Activated CD4-positive, alpha-beta T cell treated with anti-CD3 and anti-CD28 coated beads, Interleukin-2, amount 50 U/mL, for 4 hours (primary cell): ENCODE data around the gene PHF21B.
"Not testable (repeated sequence)": the region's sequence is repeated elsewhere in the genome, so short reads cannot be mapped to it uniquely, and the experiment has no call there.

Experiments used
- DNase-seq, 2 experiments: peaks; one replicate each; pipeline ENCODE4 v3.0.0-alpha.2; 2020

PHF21B gene

DNA sequence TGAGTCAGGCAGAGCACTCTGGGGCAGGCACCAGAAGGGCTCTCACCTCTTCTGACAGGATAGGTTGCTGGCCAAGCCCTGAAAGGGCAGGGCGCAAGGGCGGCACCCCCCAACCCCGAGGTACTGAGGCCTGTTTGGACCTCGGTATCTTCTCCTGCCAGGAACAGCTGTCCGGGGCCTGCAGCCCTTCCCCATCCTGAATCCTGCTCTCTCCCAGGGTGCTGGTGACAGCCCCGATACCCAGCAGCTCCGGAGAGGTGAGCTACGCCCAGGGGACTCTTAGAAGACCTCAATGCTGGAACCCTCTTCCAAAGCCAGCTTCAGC, 79.1 kb downstream of the PHF21B start:
- no peak for DNase-seq

DNA sequence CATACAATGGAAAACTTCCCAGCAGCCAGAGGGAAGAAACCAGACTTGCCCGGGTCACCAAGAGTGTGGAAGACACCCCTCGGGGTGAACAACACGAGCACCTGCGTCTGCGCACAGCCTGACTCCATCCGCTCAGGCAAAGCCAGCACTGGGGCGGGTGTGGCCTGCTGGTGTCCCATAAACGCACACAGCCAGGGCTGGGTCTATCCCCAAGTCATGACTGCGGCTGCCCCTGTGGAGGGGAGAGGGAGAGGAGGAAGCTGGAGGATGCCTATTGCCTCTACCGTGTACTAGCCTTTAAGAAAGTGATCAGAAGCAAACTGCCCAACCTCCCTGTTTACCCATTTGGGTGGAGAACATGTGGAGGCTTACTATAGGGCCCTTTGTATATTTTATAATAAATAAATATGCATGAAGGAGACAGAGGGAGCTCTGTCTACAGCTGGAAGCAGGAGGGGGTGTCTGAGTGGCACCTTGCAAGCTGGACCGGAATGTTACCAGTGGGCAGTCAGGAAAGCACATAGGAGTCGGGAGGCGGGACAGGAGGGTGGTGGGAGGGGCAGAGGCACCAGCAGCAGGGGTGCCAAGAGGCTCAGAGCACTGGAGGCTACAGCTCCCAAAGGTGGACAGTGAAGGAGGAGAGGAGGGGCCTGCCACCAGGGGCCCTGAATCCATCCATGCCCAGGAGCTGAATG, 79.6 kb downstream of the PHF21B start:
- DNase-seq = no peak

DNA sequence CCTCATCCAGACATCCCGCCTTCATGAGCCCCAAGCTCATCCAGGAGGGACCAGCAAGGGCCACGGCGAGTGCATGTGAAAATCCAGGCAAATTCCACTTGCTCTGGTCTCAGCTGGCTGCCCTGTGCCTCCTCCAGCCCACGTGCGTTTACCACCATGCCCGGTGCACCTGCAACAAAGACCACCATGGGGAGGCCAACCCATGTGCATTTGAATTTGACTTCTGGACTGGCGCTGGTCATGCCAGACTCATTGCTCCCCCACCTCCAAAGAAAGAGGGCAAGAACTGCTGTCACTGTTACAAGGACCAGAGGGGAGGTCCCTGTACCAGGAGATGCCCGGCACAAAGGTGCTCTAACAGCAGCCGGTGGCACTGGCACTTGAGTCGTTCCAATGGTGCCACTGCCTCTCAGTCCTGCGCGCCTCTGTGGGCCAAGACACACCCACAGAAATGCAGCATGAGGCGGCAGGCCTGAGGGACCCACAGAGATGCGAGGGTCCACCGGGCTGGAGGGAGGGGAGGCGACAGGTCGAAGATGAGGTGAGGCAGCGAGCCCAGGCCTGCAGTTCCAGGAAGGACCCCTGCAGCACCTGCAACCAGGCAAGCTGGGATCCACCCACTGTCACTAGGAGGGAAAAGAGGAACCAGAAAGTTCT, 80.3 kb downstream of the PHF21B start:
- DNase-seq = no peak

DNA sequence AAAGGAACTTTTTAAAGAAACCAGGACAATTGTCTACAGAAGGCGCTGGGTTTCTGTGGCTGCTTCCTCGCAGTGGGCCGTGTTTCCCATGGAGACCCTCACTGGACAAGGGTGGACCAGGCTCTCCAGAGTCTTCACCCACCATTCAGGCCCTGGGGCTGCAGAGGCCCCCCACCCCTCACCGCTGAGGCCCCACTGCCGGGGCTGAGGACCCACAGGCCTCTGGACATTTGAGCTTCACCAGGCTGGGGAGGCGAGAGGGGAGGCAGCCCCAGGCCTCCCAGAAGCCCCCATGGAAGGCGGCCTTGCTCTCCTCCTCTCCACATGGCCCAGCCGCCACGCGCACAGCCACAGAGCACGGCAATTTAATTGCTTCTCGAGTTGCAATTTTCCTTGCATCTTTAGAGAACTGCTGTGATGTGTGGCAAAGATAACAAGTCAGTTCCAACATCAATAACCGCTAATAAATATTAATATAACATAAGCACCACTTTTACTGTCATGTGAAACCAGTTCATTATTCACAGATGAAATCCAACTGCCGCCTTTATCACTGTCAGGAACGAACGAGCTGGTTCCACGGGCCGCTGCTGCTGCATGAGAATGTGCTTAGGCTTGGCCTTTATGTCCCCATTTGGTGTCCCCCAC, 81.0 kb downstream of the PHF21B start:
- no peak for DNase-seq

DNA sequence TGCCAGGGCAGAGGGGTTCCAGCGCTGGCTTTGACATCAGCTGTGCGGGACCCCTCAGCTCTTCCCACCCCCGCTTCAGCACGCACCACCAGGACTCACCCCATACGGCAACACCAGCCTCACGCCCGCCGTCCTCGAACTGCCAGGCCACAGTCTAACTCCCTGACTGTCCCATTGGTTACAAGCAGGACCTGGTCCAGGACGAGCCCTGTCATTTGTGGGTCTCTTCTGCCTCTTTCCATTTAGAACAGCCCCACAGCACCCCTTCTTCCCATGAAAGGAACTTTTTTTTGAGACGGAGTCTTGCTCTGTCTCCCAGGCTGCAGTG, 81.7 kb downstream of the PHF21B start:
- no peak for DNase-seq

DNA sequence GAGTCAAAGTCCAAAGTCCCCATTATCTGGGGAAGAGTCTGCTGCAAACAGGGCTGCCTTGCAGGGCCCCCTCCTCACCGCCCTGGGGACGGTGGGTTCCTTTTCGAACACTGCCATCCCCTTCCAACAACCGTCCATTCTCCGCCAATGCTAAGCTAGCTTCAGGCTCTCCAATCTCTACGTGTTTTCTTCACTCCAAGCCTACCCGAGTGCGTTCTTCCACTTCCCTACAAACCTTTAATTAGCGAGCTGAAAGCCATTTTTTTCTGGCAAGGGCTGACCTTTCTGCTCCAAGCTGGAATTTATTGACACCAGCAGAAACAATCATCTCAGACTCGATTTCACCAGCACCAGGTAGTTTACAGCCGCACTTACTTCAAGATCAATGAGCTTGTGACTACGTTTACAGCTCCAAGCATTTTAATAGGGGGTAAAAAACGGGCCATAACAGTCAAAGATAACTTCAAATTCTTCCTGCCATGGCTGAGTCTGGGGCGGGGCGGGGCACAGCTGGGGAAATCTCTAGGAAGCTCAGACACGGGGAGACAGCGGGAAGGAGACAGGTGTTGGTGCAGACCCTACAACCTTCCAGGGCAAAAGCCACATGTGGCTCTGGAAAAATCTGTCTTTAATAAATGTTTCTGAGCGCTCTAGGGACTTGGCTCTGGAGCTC, 82.2 kb downstream of the PHF21B start:
- no peak for DNase-seq

DNA sequence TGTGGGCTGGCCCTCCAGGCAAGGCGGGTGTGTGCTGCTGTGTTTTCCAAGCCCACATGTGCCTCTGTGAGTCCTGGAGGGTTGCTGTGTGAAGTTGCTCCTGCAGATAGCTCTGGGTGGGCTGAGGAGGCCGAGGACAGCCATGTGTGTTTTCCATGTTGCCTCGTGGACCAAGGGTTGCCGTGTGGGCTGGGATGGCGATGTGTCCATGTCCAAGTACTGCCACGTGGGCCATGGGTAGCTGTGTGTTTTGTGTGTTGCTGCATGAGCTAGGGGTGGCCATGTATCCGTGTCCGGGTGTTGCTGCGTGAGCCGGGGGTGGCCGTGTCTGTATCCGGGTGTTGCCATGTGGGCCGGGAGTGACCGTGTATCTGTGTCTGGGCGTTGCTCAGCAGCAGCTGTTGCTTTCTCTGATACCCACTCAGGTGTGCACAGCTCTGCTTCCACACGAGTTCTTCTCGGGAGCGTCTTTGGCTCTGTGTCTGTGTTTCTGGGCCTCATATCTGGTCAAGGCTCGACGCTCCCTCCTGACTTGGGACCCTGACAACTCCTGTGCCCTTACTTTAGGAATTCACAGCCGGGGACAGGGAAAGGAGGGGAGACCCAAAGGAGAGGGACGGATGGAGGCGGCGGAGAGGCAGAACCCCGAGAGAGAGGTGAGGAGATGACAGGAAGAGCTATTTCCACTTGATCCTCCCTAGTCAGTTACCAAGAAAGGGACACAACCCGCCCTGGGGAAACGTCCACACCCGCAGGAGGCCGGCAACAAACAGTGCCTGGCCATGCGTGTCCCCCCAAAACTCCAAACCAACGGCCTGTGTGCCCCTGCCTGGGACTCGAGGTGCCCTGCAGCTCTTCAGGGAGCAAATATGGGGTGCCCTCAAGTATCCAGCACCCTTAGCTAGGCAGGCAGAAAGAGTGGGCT, 83.1 kb downstream of the PHF21B start:
- DNase-seq = no peak

DNA sequence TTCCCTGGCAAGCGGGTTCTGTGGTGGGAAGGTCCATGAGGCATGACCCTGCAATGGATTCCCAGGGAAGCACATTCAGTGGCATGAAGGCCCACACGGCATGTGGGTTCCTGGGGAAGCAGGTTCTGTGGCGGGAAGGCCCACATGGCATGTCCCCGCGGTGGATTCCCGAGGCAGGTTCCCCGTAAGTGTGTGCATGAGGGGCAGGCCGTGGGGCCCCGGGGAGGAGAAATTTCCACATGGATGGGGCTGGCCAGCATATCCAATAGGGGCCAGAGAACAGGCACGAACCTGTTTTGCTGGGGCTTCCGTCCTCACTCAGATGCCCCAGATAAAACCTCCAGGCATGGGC, 83.7 kb downstream of the PHF21B start:
- DNase-seq = no peak

DNA sequence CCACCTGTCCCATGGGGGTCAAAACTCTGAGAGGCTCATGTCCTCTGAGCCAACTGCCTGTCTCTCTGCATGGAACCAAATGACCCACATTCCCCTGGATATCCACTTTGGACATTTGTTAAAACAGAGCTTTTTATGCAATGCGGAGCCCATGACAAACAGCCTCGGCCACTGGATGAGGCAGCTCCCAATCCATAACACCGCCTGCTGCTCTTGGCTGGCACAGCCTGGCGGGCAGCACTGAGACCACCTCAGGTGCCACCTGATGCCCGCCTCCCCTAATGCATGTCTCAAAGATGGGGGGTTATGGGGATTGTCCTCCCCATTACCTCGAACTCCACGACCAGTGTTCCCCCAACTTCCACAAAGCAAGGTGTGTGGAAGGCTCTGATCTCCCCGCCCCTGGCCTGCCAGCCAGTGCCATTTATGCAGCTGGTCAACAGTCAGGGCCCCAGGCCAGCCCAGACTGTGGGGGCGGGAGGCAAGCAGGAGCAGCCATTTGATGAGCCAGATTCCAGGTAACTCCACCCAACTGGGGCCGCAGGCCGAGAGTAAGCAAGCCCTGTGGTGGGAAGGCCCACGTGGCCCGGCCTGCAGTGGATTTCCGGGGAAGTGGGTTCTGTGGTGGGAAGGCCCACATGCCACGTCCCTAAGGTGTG, 84.2 kb downstream of the PHF21B start:
- DNase-seq = no peak

DNA sequence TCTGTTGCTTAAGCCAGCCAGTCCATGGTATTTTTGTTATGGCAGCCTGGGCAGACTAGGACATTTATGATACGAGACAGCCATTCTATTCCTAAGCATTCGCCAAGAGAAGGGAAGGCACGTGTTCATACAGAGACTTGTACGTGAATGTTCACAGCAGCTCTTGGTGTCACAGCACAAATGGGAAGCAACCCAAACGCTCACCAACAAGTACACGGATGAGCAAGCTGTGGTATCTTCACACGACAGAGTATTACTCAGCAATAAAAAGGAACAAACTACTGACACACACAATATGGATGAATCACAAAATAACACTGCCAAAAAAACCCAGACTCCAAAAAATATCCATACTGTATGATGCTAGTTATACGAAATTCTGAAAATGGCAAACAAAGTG, 85.1 kb downstream of the PHF21B start:
- no peak for DNase-seq

DNA sequence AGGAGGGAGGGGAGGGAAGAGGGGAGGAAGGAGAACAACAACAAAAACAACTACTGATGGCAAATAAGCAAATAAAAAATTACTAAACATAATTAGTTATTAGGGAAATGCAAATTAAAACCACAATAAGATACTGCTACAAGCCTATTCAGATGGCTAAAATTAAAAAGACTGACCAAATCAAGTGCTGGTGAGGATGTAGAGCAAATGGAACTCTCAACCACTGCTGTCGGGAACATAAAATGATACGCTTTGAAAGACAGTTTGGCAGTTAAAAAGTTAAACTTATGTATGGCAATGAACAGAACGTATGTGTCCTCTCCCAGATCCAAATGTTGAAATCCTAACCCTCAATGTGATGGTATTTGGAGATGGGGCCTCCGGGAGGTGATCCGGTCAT, 85.7 kb downstream of the PHF21B start:
- DNase-seq = no peak

DNA sequence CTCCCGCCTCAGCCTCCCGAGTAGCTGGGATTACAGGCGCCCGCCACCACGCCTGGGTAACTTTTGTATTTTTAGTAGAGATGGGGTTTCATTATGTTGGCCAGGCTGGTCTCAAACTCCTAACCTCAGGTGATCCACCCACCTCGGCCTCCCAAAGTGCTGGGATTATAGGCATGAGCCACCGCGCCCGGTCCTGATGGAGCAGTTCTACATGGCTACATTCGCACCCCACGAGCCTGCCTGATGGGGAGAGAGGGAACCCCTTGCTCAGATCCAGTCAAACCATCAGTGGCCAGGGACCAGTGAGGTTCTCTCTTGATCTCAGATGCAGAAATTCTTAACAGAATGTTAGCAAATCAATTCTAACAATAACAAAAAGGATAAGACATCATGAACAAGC, 88.0 kb downstream of the PHF21B start:
- not testable (repeated sequence) for DNase-seq

DNA sequence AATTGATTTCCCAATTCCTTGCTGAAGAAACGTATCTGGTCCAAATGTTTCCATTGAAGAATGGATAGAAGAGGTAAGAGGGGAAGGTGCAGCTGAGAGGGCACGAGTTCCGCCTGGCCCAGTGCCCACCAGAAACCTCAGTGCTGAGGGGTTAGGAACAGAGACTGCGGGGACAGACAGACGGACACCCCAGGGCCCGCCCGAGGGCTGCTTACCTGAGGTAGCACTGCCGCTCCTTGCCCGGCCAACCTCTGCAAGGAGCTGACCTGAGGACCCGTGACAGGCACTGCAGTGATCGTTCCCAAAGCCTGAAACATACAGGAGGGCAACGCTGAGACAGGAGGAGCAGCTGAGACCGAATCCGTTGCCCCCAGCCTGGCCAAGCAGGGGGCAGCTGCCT, 89.6 kb downstream of the PHF21B start:
- DNase-seq = no peak

DNA sequence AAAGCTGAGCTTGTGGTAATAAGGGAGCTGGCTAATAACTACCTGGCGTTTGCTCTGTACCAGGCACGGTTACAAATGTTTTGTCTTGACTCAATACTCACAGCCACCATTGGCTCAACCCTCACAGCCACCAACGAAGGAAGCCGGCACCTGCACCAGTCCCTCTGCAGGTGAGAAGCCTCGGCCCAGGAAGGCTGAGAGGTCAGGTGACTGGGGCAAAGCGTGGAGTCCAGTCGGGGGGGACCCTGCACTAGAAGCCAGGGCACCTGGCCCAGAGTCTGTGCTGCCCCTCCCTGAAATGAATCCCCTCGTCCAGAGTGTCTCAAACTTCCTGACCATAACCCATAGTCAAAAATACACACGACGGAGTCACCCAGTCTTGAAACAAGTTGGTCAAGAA, 90.1 kb downstream of the PHF21B start:
- no peak for DNase-seq

DNA sequence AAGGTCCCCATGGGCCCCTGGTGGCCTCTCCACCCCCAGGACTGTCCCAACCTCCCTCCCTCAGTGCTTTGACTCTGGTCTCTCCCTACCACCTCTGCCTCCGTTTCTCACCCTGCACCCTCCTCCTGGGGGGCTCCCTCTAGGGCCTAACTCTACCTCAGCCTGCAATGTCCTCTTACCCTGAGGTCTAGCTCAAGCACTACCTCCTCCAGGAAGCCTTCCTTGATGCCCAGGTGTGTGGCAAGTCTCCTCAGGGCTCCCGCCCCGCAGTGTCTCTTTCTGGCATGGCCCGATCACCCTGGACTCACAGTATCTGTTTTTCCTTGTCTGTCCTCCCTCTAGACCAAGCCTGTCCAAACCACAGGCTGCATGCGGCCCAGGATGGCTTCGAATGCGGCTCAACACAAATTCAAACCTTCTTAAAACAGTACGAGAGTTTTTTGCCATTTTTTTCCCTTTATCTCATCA, 90.8 kb downstream of the PHF21B start:
- no peak for DNase-seq

DNA sequence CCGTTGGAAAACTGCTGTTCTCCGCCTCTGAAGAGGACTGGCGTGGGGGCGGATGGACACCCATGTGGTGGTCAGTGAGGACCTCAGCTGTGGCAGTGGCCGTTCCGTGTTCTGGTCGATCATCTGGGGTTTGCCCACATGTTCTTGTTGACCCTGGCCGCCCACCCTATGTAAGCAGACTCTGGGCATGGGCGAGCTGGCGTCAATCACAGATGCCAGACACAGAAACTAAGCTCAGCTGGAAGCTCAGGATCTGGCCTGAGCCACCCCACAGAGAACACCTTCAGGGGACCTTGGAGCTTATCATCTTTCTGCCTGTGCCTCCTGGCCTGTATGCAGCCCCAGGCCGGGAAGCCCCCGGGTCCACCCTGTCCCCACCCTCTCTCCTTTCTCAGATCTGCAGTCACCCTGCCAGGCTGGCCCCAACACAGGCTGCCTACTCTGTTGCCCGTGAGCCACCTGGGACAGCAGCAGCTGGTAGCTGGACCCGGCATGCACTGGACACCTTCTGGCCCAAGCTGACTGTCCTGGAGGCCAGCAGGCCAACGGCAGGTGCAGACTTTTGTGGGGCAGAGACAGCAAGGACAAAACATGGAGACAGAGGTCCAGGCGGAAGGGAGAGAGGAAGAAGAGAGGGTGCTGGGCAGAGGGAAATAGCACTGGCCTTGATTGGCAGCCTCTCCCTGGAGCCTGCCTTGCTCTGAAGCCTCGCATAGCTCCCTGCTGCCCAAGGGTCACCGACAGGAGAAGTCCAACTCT, 91.5 kb downstream of the PHF21B start:
- DNase-seq = no peak

DNA sequence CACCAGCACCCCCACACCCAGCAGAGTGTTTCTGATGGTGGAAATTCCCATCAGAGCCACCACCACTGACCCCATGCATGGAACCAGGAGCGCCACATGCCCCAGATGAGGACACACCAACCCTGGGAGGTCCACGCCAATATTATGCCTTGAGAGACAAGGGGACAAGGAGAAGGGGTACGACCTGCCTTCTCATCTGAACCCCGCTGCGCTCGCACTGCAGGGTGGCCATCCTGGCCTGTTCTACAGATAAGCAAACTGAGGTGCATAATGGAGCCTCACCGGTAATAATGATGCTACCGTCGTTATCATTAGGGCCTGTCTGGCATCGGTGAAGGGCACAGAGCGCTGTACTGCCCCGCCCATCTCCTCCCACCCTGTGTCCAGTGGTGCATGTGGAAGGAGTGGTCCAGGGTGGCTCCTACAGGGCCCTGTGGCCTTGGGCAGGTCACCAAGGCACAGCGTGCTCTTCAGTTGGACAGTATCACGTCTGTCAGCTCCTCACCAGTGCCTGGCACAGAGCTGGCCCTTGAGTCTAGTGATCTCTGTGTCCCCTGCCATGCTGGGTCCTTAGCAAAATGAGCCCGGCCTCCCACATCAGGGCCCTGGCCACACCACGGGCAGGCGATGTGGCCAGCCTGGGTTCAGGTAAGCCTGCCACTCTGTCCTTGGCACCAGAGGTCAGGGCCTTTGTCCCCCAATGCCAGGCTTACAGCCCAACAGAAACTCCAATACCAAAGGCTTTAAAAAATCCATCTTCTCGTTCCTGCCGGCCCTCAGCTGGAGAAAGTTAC, 92.2 kb downstream of the PHF21B start:
- DNase-seq = no peak

DNA sequence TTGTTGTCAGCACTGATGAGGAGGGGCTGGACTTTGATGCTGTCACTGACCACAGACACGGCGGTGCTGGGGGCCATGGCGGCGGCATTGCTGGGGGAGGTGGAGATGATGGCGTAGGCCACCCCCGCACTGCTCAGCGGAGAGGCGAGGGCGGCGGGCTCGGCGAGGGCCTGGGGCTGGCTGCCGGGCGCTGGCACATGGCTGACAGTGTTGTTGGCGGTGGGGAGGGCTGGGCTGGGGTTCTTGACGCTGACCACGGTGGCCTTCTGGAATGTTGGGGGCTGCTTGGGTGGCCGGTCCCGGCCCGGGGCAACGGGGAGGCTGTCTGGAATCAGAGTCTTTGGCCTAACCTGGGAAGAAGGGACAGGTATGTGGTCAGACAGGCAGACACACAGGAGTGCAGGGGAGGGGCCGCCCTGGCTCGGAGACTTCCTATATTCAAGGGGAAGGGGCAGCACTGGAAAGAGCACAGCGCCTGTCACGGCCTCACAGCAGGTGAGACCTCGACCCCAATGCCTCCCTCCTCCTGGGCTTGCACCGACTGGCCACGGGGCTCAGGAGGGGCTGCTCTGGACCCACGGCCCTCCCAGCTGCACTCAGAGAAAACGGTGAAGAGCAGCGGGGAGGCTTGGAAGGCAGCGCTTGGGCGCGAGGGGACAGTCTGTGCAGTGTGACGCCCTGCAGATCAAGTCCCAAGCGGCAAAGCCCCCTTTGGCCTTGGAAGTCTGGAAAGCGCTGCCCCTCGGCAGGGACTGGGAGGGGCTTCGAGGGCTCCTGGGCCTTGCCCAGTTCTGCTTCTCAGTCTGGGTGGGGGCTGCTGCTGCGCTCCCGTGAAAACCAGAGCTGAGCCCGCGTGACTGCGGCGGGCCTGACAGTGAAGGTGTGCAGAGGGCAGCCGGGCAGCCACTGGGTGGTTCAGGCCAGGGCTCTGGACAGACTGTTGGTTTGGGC, 93.2 kb downstream of the PHF21B start:
- no peak for DNase-seq

DNA sequence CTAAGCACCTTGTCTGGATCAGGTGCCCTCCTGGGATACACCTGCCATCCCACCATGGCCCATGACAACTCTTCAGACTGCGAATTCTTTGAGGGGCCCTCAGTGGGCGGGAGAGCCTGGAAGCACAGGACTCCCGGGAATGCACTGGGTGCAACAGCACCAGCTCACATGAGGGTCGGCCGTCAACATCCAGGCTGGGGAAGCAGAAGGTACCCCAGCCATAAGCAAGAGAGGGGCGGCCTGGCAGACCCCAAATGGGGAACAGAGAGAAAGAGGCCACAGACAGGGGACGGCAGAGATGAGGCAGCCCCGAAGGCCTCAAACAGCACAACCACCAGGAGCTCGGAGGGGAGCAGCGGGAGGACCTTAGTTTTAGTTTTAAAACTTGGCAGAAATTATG, 94.4 kb downstream of the PHF21B start:
- no peak for DNase-seq
